Spleen (tissue), 7 donors: ENCODE results near the gene NELFCD.

ENCODE experiments used
- POLR2A ChIP-seq, 3 donors: fragments of 450-650 bp; IDR thresholded peaks; one replicate each; pipeline ENCODE4 v1.5.1; 2017; ENCODE audit warnings: antibody characterized with exemption in 3 of 3, mild to moderate bottlenecking in 1 of 3
- POLR2AphosphoS5 ChIP-seq, 3 donors: sonication (generic); formaldehyde crosslinking; IDR thresholded peaks; one replicate each; pipeline ENCODE4 v1.5.1; 2017; ENCODE audit warnings: antibody characterized with exemption in 3 of 3
- TF ChIP-seq, protein P1 (sequence below), 11 experiments: fragments of 200-600 bp in 7 of 11; fragments of 450-650 bp in 4 of 11; sonication (generic) in 4 of 11; IDR thresholded peaks in 8 of 11; conservative IDR thresholded peaks in 3 of 11; 1 replicate in 7 of 11; 2 replicates in 4 of 11; pipeline versions ENCODE4 v1.4.0 to v1.8.0; 2016 to 2021; ENCODE audit warnings: antibody characterized with exemption in 11 of 11, inconsistent platforms in 4 of 11, mild to moderate bottlenecking in 1 of 11
- donor health status: DM: no; HTN: no; CAD: no; lungs with moderate emphysema.
- donor health status: DM: no; HTN: no; CAD: no.
- donor health status: DM: no; HTN: no; CAD: no.

- no peak for TF ChIP-seq POLR2AphosphoS5 (IDR thresholded peaks at IDR 0.05)
- TF ChIP-seq POLR2A (IDR thresholded peaks at IDR 0.05) = no peak
- TF ChIP-seq, protein P1, sequence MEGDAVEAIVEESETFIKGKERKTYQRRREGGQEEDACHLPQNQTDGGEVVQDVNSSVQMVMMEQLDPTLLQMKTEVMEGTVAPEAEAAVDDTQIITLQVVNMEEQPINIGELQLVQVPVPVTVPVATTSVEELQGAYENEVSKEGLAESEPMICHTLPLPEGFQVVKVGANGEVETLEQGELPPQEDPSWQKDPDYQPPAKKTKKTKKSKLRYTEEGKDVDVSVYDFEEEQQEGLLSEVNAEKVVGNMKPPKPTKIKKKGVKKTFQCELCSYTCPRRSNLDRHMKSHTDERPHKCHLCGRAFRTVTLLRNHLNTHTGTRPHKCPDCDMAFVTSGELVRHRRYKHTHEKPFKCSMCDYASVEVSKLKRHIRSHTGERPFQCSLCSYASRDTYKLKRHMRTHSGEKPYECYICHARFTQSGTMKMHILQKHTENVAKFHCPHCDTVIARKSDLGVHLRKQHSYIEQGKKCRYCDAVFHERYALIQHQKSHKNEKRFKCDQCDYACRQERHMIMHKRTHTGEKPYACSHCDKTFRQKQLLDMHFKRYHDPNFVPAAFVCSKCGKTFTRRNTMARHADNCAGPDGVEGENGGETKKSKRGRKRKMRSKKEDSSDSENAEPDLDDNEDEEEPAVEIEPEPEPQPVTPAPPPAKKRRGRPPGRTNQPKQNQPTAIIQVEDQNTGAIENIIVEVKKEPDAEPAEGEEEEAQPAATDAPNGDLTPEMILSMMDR (IDR thresholded peaks at IDR 0.05 in 8 of 11, conservative IDR thresholded peaks at IDR 0.05 in 3 of 11) = no peak
These were observed 25.0 kb upstream of the NELFCD start for GRCh38 chr20:58956078-58956477.
